HEK293 (cell line): ENCODE results near the gene RAD50.
"Not testable (repeated sequence)": the region's sequence is repeated elsewhere in the genome, so short reads cannot be mapped to it uniquely, and the experiment has no call there.

Experiments used
- CTCF ChIA-PET: fragments of 350-600 bp; formaldehyde crosslinking; extraction: SDS; loops from one replicate; lab custom pipeline; 2021; ENCODE audit warnings: antibody characterized with exemption; lab: Yijun Ruan, JAX
- POLR2A ChIA-PET: fragments of 300-600 bp; formaldehyde crosslinking; extraction: SDS; loops from one replicate; lab custom pipeline; 2020; ENCODE audit warnings: antibody characterized with exemption, inconsistent platforms; lab: Yijun Ruan, JAX
- H3K27ac ChIP-seq: fragments of 200-500 bp; sonication (Bioruptor generic); 2 replicates; pipeline ENCODE4 v1.5.1; 2014; ENCODE audit warnings: low read depth, low read length, control low read depth, inconsistent platforms; ENCODE audit errors: extremely low read depth
- H3K36me3 ChIP-seq, 2 experiments: fragments of 200-500 bp in 1 of 2; sonication (Bioruptor generic) in 1 of 2; 1 replicate in 1 of 2; 2 replicates in 1 of 2; pipeline ENCODE4 v1.5.1; 2014 to 2017; ENCODE audit warnings: inconsistent platforms in 2 of 2, low read length in 2 of 2; ENCODE audit not compliant: control insufficient read depth in 2 of 2, insufficient read depth in 1 of 2
- H3K4me1 ChIP-seq: fragments of 200-500 bp; sonication (Bioruptor generic); 2 replicates; pipeline ENCODE4 v1.5.1; 2014; ENCODE audit warnings: mild to moderate bottlenecking, low read length, inconsistent platforms; ENCODE audit not compliant: control insufficient read depth, insufficient read depth
- H3K4me3 ChIP-seq: 2 replicates; pipeline ENCODE4 v1.5.1; 2011; ENCODE audit warnings: low read depth, mild to moderate bottlenecking, control low read depth, low read length, moderate library complexity
- H3K9me3 ChIP-seq: fragments of 200-500 bp; sonication (Bioruptor generic); 2 replicates; pipeline ENCODE4 v1.5.1; 2014; ENCODE audit warnings: low read depth, low read length, inconsistent platforms; ENCODE audit not compliant: control insufficient read depth, insufficient read depth
- HOXD13 ChIP-seq: sonication (generic); formaldehyde crosslinking; IDR thresholded peaks from 2 replicates; pipeline ENCODE4 v1.8.0; 2022; ENCODE audit warnings: missing genetic modification reagents, borderline replicate concordance
- KLF8 ChIP-seq: fragments of 450-650 bp; formaldehyde crosslinking; IDR thresholded peaks from 2 replicates; pipeline ENCODE4 v1.5.1; 2016; ENCODE audit warnings: missing biosample characterization, missing genetic modification characterization
- SCRT2 ChIP-seq: fragments of 450-650 bp; formaldehyde crosslinking; IDR thresholded peaks from 2 replicates; pipeline ENCODE4 v1.5.1; 2016; ENCODE audit warnings: missing biosample characterization, missing genetic modification characterization
- TRIM28 ChIP-seq: IDR thresholded peaks from 2 replicates; pipeline ENCODE4 v1.6.1; 2011; ENCODE audit warnings: low read length, control low read depth, borderline replicate concordance
- ZBTB17 ChIP-seq: fragments of 450-650 bp; formaldehyde crosslinking; IDR thresholded peaks from 2 replicates; pipeline ENCODE4 v1.5.1; 2016; ENCODE audit warnings: missing biosample characterization, missing genetic modification characterization
- ZBTB8A ChIP-seq: fragments of 450-650 bp; formaldehyde crosslinking; IDR thresholded peaks from 2 replicates; pipeline ENCODE4 v1.5.1; 2016; ENCODE audit warnings: missing biosample characterization, missing genetic modification characterization
- ZEB2 ChIP-seq: fragments of 450-650 bp; formaldehyde crosslinking; IDR thresholded peaks from 2 replicates; pipeline ENCODE4 v1.5.1; 2016; ENCODE audit warnings: missing biosample characterization, missing genetic modification characterization
- ZFP69B ChIP-seq: fragments of 450-650 bp; formaldehyde crosslinking; IDR thresholded peaks from 2 replicates; pipeline ENCODE4 v1.5.1; 2016; ENCODE audit warnings: missing biosample characterization, missing genetic modification characterization
- ZNF121 ChIP-seq: fragments of 450-650 bp; formaldehyde crosslinking; IDR thresholded peaks from 2 replicates; pipeline ENCODE4 v1.5.1; 2016; ENCODE audit warnings: missing biosample characterization, missing genetic modification characterization
- ZNF138 ChIP-seq: fragments of 450-650 bp; formaldehyde crosslinking; IDR thresholded peaks from 2 replicates; pipeline ENCODE4 v1.5.1; 2016; ENCODE audit warnings: missing biosample characterization, missing genetic modification characterization, borderline replicate concordance
- ZNF248 ChIP-seq: fragments of 450-650 bp; formaldehyde crosslinking; IDR thresholded peaks from 2 replicates; pipeline ENCODE4 v1.5.1; 2017; ENCODE audit warnings: missing biosample characterization, missing genetic modification characterization
- ZNF302 ChIP-seq: fragments of 450-650 bp; formaldehyde crosslinking; IDR thresholded peaks from 2 replicates; pipeline ENCODE4 v1.5.1; 2016; ENCODE audit warnings: missing biosample characterization, missing genetic modification characterization, low read depth
- ZNF335 ChIP-seq: fragments of 450-650 bp; formaldehyde crosslinking; conservative IDR thresholded peaks from 2 replicates; pipeline ENCODE4 v1.5.1; 2016; ENCODE audit warnings: missing biosample characterization, missing genetic modification characterization
- ZNF416 ChIP-seq: fragments of 450-650 bp; formaldehyde crosslinking; IDR thresholded peaks from 2 replicates; pipeline ENCODE4 v1.5.1; 2016; ENCODE audit warnings: missing biosample characterization, missing genetic modification characterization
- ZNF571 ChIP-seq: fragments of 450-650 bp; formaldehyde crosslinking; IDR thresholded peaks from 2 replicates; pipeline ENCODE4 v1.5.0; 2017; ENCODE audit warnings: missing biosample characterization, missing genetic modification characterization
- ZNF623 ChIP-seq: fragments of 450-650 bp; formaldehyde crosslinking; IDR thresholded peaks from 2 replicates; pipeline ENCODE4 v1.5.1; 2016; ENCODE audit warnings: missing biosample characterization, missing genetic modification characterization
- ZNF777 ChIP-seq: fragments of 450-650 bp; formaldehyde crosslinking; IDR thresholded peaks from 2 replicates; pipeline ENCODE4 v1.5.1; 2017; ENCODE audit warnings: missing biosample characterization, missing genetic modification characterization, borderline replicate concordance
- TF ChIP-seq, protein P1 (sequence below): fragments of 450-650 bp; formaldehyde crosslinking; IDR thresholded peaks from 2 replicates; pipeline ENCODE4 v1.5.1; 2016; ENCODE audit warnings: missing biosample characterization, missing genetic modification characterization
- TF ChIP-seq, protein P2 (sequence below): fragments of 450-650 bp; formaldehyde crosslinking; conservative IDR thresholded peaks from 2 replicates; pipeline ENCODE4 v1.5.1; 2016; ENCODE audit warnings: low read depth, missing biosample characterization, missing genetic modification characterization

Gene RAD50

DNA sequence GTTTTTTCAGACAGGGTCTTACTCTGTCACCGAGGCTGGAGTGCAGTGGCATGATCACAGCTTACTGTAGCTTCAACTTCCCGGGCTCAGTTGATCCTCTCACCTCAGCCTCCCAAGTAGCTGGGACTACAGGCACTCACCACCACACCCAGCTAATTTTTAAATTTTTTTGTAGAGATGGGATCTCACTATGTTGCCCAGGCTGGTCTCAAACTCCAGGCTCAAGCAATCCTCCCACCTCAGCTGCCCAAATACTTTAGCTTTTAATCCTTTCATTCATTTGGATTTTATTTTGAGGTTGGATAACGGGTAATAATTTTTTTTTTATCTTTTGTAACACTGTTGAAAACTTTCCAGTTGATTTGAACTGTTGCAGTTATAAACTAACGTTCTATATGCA is 76.8 kb downstream of the RAD50 start:
- H3K4me1 ChIP-seq, POLR2A ChIA-PET, H3K9me3 ChIP-seq, H3K27ac ChIP-seq, H3K4me3 ChIP-seq: not testable (repeated sequence)
- peaks cover 27 to 60% of the 10 kb centered on the region in 2 experiments for H3K36me3 ChIP-seq
- CTCF ChIA-PET, result interaction anchor here (0.6 to 2.2 kb wide), 2 partner anchors 44 to 113 kb away, joined by 3 to 7 read pairs; no protein-coding TSS in a partner anchor
- TF ChIP-seq ZNF121 (tag by site-specific recombination), result peak; percentile 81

DNA sequence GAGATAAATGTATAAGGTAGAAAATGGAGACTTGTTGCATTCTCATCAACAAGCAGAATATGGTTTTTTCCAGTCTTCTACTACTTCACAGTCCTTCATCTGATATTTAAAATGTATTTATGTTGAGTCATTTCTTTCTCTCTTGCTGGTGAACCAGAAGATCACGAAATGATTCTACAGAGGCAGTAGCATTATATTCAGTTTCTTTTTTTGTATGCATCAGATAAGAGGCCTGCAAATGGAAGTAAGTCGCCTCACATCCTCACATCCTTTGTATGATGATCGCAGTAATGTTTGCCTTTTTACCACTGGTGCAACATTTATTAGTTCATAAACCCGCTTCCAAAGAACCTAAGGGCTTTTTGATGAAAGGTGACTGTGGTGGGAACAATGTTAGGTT is 79.1 kb downstream of the RAD50 start:
- H3K4me1 ChIP-seq, result no peaks in the 10 kb centered on the region
- TF ChIP-seq ZNF138 (tag by site-specific recombination), result no peak
- TF ChIP-seq ZNF416 (tag by site-specific recombination), result no peak
- no peak for TF ChIP-seq KLF8 (tag by site-specific recombination)
- TF ChIP-seq, protein P1, sequence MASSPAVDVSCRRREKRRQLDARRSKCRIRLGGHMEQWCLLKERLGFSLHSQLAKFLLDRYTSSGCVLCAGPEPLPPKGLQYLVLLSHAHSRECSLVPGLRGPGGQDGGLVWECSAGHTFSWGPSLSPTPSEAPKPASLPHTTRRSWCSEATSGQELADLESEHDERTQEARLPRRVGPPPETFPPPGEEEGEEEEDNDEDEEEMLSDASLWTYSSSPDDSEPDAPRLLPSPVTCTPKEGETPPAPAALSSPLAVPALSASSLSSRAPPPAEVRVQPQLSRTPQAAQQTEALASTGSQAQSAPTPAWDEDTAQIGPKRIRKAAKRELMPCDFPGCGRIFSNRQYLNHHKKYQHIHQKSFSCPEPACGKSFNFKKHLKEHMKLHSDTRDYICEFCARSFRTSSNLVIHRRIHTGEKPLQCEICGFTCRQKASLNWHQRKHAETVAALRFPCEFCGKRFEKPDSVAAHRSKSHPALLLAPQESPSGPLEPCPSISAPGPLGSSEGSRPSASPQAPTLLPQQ (tag by site-specific recombination), result no peak
- TF ChIP-seq ZEB2 (tag by site-specific recombination), result no peak
- peak; percentile 82; the same call in 1 of the 2 replicates for TF ChIP-seq SCRT2
- no peak for TF ChIP-seq ZNF248 (tag by site-specific recombination)
- TF ChIP-seq ZNF571 (tag by site-specific recombination), result no peak
- TF ChIP-seq, all 188 proteins: peak for 1
- ChIA-PET POLR2A (no interaction called here), CTCF (interaction anchor here (1.0 to 1.2 kb wide), 2 partner anchors 109 to 250 kb away, joined by 3 to 4 read pairs; no protein-coding TSS in a partner anchor)
- no peak overlapping the region for H3K4me3 ChIP-seq
- no peak overlapping the region for H3K27ac ChIP-seq
- peaks cover 30 to 63% of the 10 kb centered on the region in 2 experiments for H3K36me3 ChIP-seq
- no peaks in the 10 kb centered on the region for H3K9me3 ChIP-seq

DNA sequence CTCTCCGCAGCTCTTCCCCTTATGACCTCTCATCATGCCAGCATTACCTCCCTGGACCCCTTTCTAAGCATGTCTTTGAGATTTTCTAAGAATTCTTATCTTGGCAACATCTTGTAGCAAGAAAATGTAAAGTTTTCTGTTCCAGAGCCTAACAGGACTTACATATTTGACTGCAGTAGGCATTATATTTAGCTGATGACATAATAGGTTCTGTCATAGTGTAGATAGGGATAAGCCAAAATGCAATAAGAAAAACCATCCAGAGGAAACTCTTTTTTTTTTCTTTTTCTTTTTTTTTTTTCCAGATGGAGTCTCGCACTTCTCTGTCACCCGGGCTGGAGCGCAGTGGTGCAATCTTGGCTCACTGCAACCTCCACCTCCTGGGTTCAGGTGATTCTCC is 80.5 kb downstream of the RAD50 start:
- Histone ChIP-seq H3K36me3 (peaks cover 26 to 66% of the 10 kb centered on the region in 2 experiments), H3K27ac (no peak overlapping the region), H3K4me1 (no peaks in the 10 kb centered on the region), H3K4me3 (no peak overlapping the region), H3K9me3 (no peaks in the 10 kb centered on the region)
- TF ChIP-seq TRIM28, result no peak
- no peak for TF ChIP-seq ZFP69B (tag by site-specific recombination)
- TF ChIP-seq ZBTB17 (tag by site-specific recombination), result no peak
- TF ChIP-seq ZNF777 (tag by site-specific recombination), result no peak
- no peak for TF ChIP-seq HOXD13
- TF ChIP-seq ZNF302 (tag by site-specific recombination), result no peak
- TF ChIP-seq, protein P2, sequence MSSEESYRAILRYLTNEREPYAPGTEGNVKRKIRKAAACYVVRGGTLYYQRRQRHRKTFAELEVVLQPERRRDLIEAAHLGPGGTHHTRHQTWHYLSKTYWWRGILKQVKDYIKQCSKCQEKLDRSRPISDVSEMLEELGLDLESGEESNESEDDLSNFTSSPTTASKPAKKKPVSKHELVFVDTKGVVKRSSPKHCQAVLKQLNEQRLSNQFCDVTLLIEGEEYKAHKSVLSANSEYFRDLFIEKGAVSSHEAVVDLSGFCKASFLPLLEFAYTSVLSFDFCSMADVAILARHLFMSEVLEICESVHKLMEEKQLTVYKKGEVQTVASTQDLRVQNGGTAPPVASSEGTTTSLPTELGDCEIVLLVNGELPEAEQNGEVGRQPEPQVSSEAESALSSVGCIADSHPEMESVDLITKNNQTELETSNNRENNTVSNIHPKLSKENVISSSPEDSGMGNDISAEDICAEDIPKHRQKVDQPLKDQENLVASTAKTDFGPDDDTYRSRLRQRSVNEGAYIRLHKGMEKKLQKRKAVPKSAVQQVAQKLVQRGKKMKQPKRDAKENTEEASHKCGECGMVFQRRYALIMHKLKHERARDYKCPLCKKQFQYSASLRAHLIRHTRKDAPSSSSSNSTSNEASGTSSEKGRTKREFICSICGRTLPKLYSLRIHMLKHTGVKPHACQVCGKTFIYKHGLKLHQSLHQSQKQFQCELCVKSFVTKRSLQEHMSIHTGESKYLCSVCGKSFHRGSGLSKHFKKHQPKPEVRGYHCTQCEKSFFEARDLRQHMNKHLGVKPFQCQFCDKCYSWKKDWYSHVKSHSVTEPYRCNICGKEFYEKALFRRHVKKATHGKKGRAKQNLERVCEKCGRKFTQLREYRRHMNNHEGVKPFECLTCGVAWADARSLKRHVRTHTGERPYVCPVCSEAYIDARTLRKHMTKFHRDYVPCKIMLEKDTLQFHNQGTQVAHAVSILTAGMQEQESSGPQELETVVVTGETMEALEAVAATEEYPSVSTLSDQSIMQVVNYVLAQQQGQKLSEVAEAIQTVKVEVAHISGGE (tag by site-specific recombination), result no peak
- TF ChIP-seq ZNF335 (tag by site-specific recombination), result no peak
- no peak for TF ChIP-seq ZNF623 (tag by site-specific recombination)
- TF ChIP-seq ZNF121 (tag by site-specific recombination), result no peak
- no peak for TF ChIP-seq ZBTB8A (tag by site-specific recombination)
- CTCF ChIA-PET, result interaction anchor here (1.0 kb wide), 1 partner anchor 110 kb away, joined by 3 read pairs; no protein-coding TSS in a partner anchor
- POLR2A ChIA-PET, result no interaction called here
